Epithelial cell of prostate (primary cell): Measurements from ENCODE around the gene SH2D3A.
"Not testable (repeated sequence)": the region's sequence is repeated elsewhere in the genome, so short reads cannot be mapped to it uniquely, and the experiment has no call there.

Source experiments
- DNase-seq: peaks from one replicate; pipeline ENCODE4 v3.0.0-alpha.2; 2011; ENCODE audit warnings: low read depth, low spot score
- H3K27ac ChIP-seq: fragments of 450-650 bp; 2 replicates; pipeline ENCODE4 v1.5.1; 2017; ENCODE audit warnings: mild to moderate bottlenecking

SH2D3A gene

GRCh38 chr19:6711605-6712004 lies 55.6 kb downstream of the SH2D3A start:
- no peak for DNase-seq

GRCh38 chr19:6711078-6711361 lies 56.2 kb downstream of the SH2D3A start:
- no peak overlapping the region for H3K27ac ChIP-seq
- no peak for DNase-seq

More at GRCh38 chr19:6711605-6712004, 55.6 kb downstream of the SH2D3A start:
- H3K27ac ChIP-seq, result no peak overlapping the region

- no peak for DNase-seq
- no peak overlapping the region for H3K27ac ChIP-seq
Measured at GRCh38 chr19:6710273-6711077, 56.8 kb downstream of the SH2D3A start.

DNA sequence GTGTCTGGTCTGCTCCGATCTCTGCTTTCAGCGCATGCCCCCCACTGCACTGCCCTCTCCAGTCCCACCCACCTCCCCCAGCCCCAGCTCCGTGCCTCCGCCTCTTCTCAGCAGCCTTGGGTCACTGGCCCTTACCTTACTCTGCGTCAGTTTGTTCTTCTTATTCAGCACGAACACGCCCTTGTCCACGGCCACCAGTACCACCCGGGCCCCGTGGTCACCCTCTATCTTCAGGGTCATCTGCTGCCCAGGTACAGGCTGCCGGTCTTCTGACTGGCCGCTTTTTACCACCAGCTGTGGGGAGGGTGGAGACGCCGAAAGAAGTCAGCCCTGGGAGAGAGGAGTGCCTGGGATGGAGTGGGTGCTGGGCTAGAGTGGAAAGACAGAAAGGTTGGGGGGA lies 57.7 kb downstream of the SH2D3A start:
- DNase-seq, result no peak
- H3K27ac ChIP-seq, result no peak overlapping the region

GRCh38 chr19:6708913-6709312 lies 58.3 kb downstream of the SH2D3A start:
- H3K27ac ChIP-seq, DNase-seq: not testable (repeated sequence)

DNA sequence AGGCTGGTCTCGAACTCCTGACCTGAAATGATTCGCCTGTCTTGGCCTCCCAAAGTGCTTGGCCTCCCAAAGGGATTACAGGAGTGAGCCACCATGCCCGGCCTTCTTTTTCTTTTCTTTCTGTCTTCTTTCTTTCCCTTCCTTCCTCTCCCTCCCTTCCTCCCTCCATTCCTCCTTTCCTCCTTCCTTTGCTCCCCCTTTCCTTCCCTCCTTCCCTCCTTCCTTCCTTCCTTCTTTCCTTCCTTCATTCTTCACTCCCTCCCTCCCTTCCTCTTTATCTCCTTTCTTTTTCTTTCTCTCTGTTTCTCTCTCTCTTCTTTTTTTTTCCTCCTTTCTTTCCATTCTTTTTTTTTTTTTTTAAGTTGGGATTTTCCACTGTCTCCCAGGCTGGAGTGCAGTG lies 58.9 kb downstream of the SH2D3A start:
- H3K27ac ChIP-seq, result no peak overlapping the region
- no peak for DNase-seq

DNA sequence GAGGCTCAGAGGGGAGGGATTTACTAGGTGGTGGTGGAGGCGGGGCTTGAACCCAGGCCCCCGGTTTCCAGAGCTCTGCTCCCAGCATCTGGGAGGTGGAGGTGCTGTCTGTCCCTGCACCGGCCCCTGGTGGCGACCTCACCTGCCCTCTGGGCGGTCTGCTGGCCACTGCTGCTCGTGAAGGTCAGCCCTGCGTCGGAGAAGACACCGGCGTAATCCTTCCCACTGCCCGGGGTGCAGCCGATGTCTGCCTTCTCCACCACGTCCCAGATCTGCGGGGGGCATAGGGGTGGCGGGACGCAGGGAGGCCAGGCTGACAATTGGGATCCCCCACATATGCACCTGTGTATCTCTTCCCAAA lies 59.6 kb downstream of the SH2D3A start:
- no peak overlapping the region for H3K27ac ChIP-seq
- no peak for DNase-seq

DNA sequence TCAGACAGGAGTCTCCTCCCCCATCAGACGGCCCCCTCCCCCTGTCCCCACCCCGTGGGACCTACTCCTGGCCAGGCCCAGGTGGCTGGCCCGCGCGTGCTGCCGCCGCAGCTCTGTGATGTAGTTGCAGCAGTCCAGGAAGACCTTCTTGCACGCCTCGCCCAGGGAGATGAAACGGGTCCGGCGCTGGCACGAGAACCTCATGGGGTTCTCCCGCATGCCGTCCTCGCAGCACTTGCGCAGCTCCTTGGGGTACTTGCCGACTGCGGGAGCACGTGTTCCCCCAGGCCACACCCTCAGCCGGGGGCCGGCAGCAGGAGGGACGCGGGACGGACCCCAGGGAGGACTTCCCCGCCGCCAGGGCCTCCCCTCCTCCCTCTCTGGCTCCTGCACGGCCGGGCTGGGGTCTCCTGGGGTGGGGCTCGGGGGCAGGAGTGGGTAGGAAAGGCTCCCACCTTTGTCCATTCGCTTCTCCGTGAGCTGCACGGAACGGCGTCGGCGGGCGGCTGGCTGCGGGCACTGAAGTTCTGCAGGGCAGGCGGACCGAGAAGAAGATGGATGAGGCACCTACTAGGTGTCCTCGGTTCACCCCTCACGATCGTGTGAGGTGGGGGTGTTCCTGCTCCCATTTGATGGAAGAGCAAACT lies 60.1 kb downstream of the SH2D3A start:
- H3K27ac ChIP-seq, result no peak overlapping the region
- DNase-seq, result no peak

DNA sequence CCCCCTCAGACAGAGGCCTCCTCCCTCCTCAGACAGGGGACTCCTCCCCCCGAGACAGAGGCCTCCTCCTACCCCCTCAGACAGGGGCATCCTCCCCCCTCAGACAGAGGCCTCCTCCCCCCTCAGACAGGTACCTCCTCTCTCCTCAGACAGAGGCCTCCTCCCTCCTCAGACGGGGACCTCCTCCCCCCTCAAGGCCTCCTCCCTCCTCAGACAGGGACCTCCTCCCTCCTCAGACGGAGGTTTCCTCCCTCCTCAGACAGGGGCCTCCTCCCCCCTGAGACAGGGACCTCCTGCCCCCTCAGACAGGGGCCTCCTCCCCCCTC lies 60.6 kb downstream of the SH2D3A start:
- DNase-seq, result no peak
- H3K27ac ChIP-seq, result no peak overlapping the region

DNA sequence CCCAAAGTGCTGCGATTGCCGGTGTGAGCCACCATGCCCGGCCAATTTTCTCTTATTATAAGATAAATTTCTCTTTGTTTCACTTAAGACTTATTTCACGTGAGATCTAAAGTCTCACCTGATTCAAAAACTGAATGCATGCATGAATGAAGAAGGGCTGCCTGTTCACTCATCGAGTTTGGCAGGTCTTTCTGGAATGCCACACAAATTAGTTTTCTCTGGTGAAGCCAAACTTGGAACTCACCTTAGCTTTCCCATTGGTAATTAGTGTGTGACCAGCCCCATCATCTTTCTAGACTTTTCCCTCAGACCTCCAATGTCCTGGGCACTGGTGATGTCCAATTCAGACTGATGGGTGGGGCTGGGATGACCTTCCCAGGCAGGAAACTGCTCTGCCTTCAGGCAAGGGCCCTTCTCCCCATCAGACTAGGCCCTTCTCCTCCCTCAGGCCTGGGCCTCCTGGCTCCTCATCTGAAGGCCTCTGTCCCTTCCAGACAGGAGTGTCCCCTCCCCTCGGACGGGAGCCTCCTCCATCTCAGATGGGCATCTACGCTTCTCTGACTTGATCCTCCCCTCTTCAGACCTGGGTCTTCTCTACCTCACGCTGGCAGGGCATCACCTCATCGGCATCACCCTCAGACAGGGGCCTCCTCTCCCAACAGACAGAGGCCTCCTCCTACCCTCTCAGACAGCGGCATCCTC lies 61.2 kb downstream of the SH2D3A start:
- no peak for DNase-seq
- no peak overlapping the region for H3K27ac ChIP-seq
